ENCODE data around the gene RPS6KA3.

DNA sequence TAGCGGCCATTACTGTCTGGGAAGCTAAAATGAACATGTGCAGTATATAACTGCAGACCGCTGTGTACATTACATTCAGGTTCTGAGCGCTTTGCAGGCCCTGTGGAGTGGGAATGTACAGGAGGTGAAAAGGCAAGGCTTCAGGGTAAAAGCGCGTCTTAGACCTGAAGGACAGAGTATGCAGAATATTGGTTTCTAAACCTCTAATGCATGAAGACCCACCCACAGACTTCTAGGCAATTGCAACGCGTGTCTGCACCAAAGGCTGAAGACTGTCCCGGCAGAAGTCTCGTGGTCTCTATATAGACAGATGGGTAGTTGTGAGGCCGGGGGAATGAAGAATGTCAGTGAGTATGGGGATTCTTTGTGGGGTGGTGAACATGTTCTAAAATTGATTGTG, 155.4 kb downstream of the RPS6KA3 start:
- TF ChIP-seq, protein P1, sequence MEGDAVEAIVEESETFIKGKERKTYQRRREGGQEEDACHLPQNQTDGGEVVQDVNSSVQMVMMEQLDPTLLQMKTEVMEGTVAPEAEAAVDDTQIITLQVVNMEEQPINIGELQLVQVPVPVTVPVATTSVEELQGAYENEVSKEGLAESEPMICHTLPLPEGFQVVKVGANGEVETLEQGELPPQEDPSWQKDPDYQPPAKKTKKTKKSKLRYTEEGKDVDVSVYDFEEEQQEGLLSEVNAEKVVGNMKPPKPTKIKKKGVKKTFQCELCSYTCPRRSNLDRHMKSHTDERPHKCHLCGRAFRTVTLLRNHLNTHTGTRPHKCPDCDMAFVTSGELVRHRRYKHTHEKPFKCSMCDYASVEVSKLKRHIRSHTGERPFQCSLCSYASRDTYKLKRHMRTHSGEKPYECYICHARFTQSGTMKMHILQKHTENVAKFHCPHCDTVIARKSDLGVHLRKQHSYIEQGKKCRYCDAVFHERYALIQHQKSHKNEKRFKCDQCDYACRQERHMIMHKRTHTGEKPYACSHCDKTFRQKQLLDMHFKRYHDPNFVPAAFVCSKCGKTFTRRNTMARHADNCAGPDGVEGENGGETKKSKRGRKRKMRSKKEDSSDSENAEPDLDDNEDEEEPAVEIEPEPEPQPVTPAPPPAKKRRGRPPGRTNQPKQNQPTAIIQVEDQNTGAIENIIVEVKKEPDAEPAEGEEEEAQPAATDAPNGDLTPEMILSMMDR (IDR thresholded peaks at IDR 0.05): no peak
- no peak for TF ChIP-seq ZFX (IDR thresholded peaks at IDR 0.05; ENCODE audit: borderline replicate concordance)
